OCI-LY7 (cell line): ENCODE data around the gene BLVRB. TPM values are rescaled to one million over a fixed set of nuclear protein-coding genes. Genes with fewer than 3 reads are reported as not detected.
A peak's percentile ranks its signal among the peaks of the same experiment; 100 is the strongest.

Experiments used
- BruUV-seq: library from RNA; stranded (reverse); fragments of 400-500 nt; replicated peaks from 2 replicates; lab custom pipeline; 2021; lab: Mats Ljungman, UMichigan
- CTCF ChIA-PET: fragments of 300-600 bp; sonication (Branson Sonifier 250); formaldehyde crosslinking; loops from one replicate; lab custom pipeline; 2022; ENCODE audit warnings: antibody characterized with exemption; ENCODE audit not compliant: unreplicated experiment; lab: Charles Lee
- POLR2A ChIA-PET: fragments of 300-600 bp; sonication (Branson Sonifier 250); formaldehyde crosslinking; loops from one replicate; lab custom pipeline; 2022; ENCODE audit warnings: antibody characterized with exemption; lab: Charles Lee
- DNase-seq: peaks from one replicate; pipeline ENCODE4 v3.0.0-alpha.2; 2015; ENCODE audit warnings: low spot score
- H2AFZ ChIP-seq: fragments of 200-600 bp; sonication (generic), shearing (Covaris generic); 2 replicates; pipeline ENCODE4 v1.6.1; 2014; ENCODE audit warnings: mild to moderate bottlenecking, antibody characterized with exemption, low read length, moderate library complexity
- H3K27ac ChIP-seq: fragments of 200-600 bp; sonication (generic); 2 replicates; pipeline ENCODE4 v1.5.1; 2014; ENCODE audit warnings: mixed run types, low read depth, mild to moderate bottlenecking, moderate library complexity, low read length, inconsistent platforms; ENCODE audit not compliant: poor library complexity, severe bottlenecking
- H3K36me3 ChIP-seq: fragments of 200-600 bp; sonication (generic); 2 replicates; pipeline ENCODE4 v1.6.1; 2014; ENCODE audit warnings: mild to moderate bottlenecking, antibody characterized with exemption, low read length, moderate library complexity, mixed read lengths; ENCODE audit not compliant: insufficient read depth
- H3K4me1 ChIP-seq: fragments of 200-600 bp; sonication (generic); 2 replicates; pipeline ENCODE4 v1.5.1; 2014; ENCODE audit warnings: mild to moderate bottlenecking, low read length; ENCODE audit not compliant: insufficient read depth, poor library complexity, severe bottlenecking
- H3K4me2 ChIP-seq: fragments of 200-600 bp; sonication (generic); 2 replicates; pipeline ENCODE4 v1.6.1; 2014; ENCODE audit warnings: mild to moderate bottlenecking, low read length
- H3K4me3 ChIP-seq: fragments of 200-600 bp; sonication (generic); 2 replicates; pipeline ENCODE4 v1.5.1; 2014; ENCODE audit warnings: mild to moderate bottlenecking, low read depth, low read length; ENCODE audit not compliant: poor library complexity, severe bottlenecking
- H3K79me2 ChIP-seq: fragments of 200-600 bp; sonication (generic); 2 replicates; pipeline ENCODE4 v1.6.1; 2016; ENCODE audit warnings: low read depth, mild to moderate bottlenecking, low read length, moderate library complexity, mixed read lengths; ENCODE audit not compliant: insufficient read depth
- H3K9me2 ChIP-seq: fragments of 200-600 bp; sonication (generic); 2 replicates; pipeline ENCODE4 v1.6.1; 2016; ENCODE audit warnings: mild to moderate bottlenecking, low read length, mixed read lengths; ENCODE audit not compliant: insufficient read depth
- H3K9me3 ChIP-seq: fragments of 200-600 bp; sonication (generic); 2 replicates; pipeline ENCODE4 v1.6.1; 2014; ENCODE audit warnings: mild to moderate bottlenecking, mixed run types, low read length, mixed read lengths
- H4K20me1 ChIP-seq: fragments of 200-600 bp; sonication (generic); 2 replicates; pipeline ENCODE4 v1.6.1; 2014; ENCODE audit warnings: mild to moderate bottlenecking, antibody characterized with exemption, low read length, moderate library complexity, mixed read lengths; ENCODE audit not compliant: insufficient read depth
- EZH2phosphoT487 ChIP-seq: fragments of 200-600 bp; sonication (generic); IDR thresholded peaks from 2 replicates; pipeline ENCODE4 v1.6.1; 2018; ENCODE audit warnings: low read depth, borderline replicate concordance, mild to moderate bottlenecking, mixed run types, antibody characterized with exemption, low read length, moderate library complexity, mixed read lengths
- intact Hi-C: fragments of 100-400 bp; cut with micrococcal nuclease; formaldehyde crosslinking; loops from one replicate; pipeline ENCODE4 v1.10.0; 2022; ENCODE audit not compliant: unreplicated experiment
- total RNA-seq, 2 experiments: library from RNA; depleted of rRNA in 1 of 2; stranded (reverse); fragments of >200 nt in 1 of 2; shearing (Covaris generic) in 1 of 2; gene quantifications; 2 replicates each; pipeline ENCODE4 v1.2.3, GENCODE V29; 2014 to 2022
- TF ChIP-seq, protein P1 (sequence below): fragments of 200-600 bp; sonication (generic); conservative IDR thresholded peaks from 2 replicates; pipeline ENCODE4 v1.5.1; 2014; ENCODE audit warnings: mild to moderate bottlenecking, antibody characterized with exemption, low read length, moderate library complexity, mixed read lengths

Gene BLVRB
- total RNA-seq, 2 experiments from 2014 or later, result 45.0 to 48.5 TPM

DNA sequence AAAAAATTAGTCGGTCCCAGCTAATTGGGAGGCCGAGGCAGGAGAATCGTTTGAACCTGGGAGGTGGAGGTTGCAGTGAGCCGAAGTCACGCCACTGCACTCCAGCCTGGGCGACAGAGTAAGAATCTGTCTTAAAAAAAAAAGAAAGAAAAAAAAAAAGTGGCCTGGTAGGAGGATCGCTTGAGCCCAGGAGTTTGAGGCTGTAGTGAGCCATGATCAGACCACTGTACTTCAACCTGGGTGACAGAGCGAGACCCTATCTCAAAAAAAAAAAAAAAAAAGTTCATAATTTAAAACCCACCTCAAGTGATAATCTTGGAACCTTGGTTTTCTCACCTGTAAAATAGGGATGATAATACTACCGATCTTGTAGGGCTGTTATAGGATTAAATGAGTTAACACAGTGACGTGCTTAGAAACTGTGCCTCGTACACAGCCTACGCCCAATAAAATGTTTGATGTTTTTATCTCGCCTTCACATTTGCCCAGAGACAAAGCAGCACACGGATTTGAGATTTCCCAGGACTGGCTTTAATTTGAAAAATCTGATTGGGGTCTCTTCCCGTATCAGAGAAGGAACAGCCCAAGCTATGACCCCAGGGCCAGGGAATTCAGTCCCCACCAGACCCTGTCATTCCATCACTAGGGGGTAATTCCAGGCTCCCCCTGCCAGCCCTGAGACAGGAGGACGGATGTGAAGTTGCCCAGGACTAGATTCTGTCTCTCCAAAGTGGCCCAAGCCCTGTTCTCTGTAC, 43.4 kb downstream of the BLVRB start:
- Histone ChIP-seq H3K4me1 (peaks cover 23% of the 10 kb centered on the region), H3K9me2 (no peaks in the 10 kb centered on the region), H3K79me2 (peaks cover 11% of the 10 kb centered on the region; the same call in 1 of the 2 replicates), H3K27ac (no peak overlapping the region), H2AFZ (no peak overlapping the region), H3K9me3 (no peaks in the 10 kb centered on the region), H3K4me3 (no peak overlapping the region), H3K4me2 (no peak overlapping the region), H4K20me1 (no peaks in the 10 kb centered on the region), H3K36me3 (peaks cover 10% of the 10 kb centered on the region; the same call in 1 of the 2 replicates)
- CTCF ChIA-PET, result interaction anchor here (0.5 kb wide), 1 partner anchor 10 kb away, joined by 3 read pairs; no protein-coding TSS in a partner anchor
- POLR2A ChIA-PET, result no interaction called here
- intact Hi-C loops, result loop anchor here (2.0 to 10.0 kb wide), 2 partner anchors 43 to 137 kb away; partner anchors contain the start of genes AKT2 and BLVRB
- TF ChIP-seq, protein P1, sequence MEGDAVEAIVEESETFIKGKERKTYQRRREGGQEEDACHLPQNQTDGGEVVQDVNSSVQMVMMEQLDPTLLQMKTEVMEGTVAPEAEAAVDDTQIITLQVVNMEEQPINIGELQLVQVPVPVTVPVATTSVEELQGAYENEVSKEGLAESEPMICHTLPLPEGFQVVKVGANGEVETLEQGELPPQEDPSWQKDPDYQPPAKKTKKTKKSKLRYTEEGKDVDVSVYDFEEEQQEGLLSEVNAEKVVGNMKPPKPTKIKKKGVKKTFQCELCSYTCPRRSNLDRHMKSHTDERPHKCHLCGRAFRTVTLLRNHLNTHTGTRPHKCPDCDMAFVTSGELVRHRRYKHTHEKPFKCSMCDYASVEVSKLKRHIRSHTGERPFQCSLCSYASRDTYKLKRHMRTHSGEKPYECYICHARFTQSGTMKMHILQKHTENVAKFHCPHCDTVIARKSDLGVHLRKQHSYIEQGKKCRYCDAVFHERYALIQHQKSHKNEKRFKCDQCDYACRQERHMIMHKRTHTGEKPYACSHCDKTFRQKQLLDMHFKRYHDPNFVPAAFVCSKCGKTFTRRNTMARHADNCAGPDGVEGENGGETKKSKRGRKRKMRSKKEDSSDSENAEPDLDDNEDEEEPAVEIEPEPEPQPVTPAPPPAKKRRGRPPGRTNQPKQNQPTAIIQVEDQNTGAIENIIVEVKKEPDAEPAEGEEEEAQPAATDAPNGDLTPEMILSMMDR, result no peak
- no peak for TF ChIP-seq EZH2phosphoT487
- no TSS peak for BruUV-seq
- no peak for DNase-seq

DNA sequence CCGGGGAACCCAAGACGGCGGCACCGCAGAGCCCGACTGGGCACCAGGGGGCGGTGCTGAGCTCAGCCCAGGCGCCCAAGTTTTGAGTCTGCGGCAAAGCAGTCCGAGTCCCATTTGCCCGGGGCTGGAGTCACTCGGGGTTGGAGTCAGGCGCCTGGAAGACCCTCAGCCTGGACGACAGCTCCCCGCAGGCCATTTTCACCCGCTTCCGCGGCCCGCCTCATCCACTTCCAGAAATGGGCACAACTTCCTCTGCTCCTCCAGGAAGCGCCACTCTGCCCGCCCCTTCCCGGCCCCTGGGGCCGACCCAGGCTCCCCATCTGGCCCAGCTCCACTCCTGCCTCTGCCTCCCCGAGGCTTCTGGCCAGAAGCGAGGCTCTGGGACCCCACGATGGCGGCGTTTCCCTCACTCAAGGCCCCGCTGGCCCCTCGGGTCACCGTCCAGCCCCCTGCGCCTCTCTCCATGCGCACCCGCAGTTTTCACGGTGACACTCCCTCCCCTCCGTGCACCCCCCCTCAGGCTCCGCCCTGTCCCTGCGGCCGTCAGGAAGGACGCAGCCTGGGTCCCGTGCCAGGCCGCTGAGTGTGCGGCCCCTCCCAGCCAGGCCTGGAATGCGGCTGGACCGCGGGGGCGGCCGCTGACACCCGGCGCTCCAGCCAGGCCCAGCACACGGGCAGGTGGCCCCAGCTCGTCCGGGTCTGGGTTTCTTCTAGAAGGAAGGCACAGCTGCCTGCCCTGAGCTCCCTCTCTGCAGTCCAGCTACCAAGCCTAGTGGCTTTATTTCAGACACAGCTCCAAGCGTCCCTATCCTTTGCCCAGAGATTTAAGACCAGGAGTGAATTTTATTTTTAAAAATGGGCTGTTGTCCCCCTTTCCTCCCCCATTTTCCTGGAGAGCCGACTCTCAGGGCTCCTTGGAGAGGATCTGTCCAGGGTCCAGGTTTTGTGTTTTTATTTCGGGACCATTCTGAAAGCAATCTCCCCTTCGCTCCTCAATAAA, 44.5 kb downstream of the BLVRB start:
- Histone ChIP-seq H2AFZ (peak overlapping the region; percentile 59; the same call in 1 of the 2 replicates), H3K79me2 (peaks cover 11% of the 10 kb centered on the region; the same call in 1 of the 2 replicates), H3K4me2 (peak overlapping the region; percentile 93), H4K20me1 (no peaks in the 10 kb centered on the region), H3K9me3 (no peaks in the 10 kb centered on the region), H3K27ac (peak overlapping the region; percentile 49), H3K36me3 (peaks cover 10% of the 10 kb centered on the region; the same call in 1 of the 2 replicates), H3K4me1 (peaks cover 30% of the 10 kb centered on the region), H3K4me3 (peak overlapping the region; percentile 69), H3K9me2 (no peaks in the 10 kb centered on the region)
- intact Hi-C loops, result loop anchor here (1.0 to 10.0 kb wide), 3 partner anchors 23 to 136 kb away; partner anchors contain the start of genes AKT2, BLVRB and SERTAD3
- ChIA-PET POLR2A (interaction anchor here (0.6 to 1.5 kb wide), 7 partner anchors 8 to 64 kb away, joined by 3 to 7 read pairs (median 4); no protein-coding TSS in a partner anchor), CTCF (interaction anchor here (1.2 kb wide), 1 partner anchor 10 kb away, joined by 10 read pairs; no protein-coding TSS in a partner anchor)
- TF ChIP-seq, protein P1, result peak; percentile 95
- no peak for TF ChIP-seq EZH2phosphoT487
- BruUV-seq, result no TSS peak
- peak; percentile 84 for DNase-seq
